SK-N-MC (cell line): ENCODE data around the gene KDM6A.

Source experiments
- EZH2 ChIP-seq: fragments of 200-600 bp; sonication (generic); IDR thresholded peaks from one replicate; pipeline ENCODE4 v1.6.1; 2017; ENCODE audit warnings: antibody characterized with exemption
- FOXP2 ChIP-seq: optimal IDR thresholded peaks from 2 replicates; pipeline ENCODE3; 2011; ENCODE audit warnings: mild to moderate bottlenecking, moderate library complexity; ENCODE audit not compliant: insufficient read depth; ENCODE audit errors: extremely low read length, control extremely low read depth
- POLR2AphosphoS5 ChIP-seq: IDR thresholded peaks from 2 replicates; pipeline ENCODE4 v1.6.1; 2012; ENCODE audit warnings: mild to moderate bottlenecking, low read depth, low read length, borderline replicate concordance

DNA sequence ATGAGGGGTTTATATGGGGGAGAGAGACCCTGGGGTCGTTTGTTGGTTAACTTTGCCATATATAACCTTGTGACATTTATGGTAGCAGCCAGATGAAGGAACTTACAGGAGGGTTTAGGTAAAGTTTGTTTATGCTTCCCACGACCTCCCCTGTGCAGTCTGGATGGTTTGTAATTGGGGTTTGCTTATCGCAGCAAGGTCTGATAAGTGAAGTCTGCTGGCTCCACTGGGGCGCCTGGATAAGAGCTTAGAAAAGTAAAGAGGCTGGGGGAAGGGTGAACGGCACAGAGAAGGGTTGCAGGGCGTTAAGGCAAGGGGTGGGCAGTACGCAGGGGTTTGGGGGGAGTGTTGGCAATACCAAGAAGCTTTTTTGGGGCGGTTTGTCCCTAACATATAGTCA is 98.7 kb downstream of the KDM6A start:
- TF ChIP-seq POLR2AphosphoS5, result no peak
- TF ChIP-seq EZH2, result no peak
- TF ChIP-seq FOXP2, result no peak
